Measurements from ENCODE around the gene PARM1. TPM values are rescaled to one million over a fixed set of nuclear protein-coding genes. Genes with fewer than 3 reads are reported as not detected.
"Not testable (repeated sequence)": the region's sequence is repeated elsewhere in the genome, so short reads cannot be mapped to it uniquely, and the experiment has no call there.

The PARM1 gene
- total and polyA plus RNA-seq, 2 donors from 2014 or later: 42.9 to 62.3 TPM

GRCh38 chr4:74983253-74983635 lies 50.3 kb downstream of the PARM1 start:
- Histone ChIP-seq H3K4me3 (ENCODE audit: low read length in 3 of 3) (no peak overlapping the region), H3K36me3 (ENCODE audit: control insufficient read depth in 2 of 3, insufficient read depth in 3 of 3, low read length in 3 of 3) (no peaks in the 10 kb centered on the region), H3K4me1 (ENCODE audit: control insufficient read depth in 2 of 3, insufficient read depth in 2 of 3, low read depth in 1 of 3, low read length in 3 of 3) (no peaks in the 10 kb centered on the region), H3K9ac (ENCODE audit: low read length in 3 of 3) (no peak overlapping the region), H3K27me3 (ENCODE audit: control insufficient read depth, insufficient read depth, low read length) (no peaks in the 10 kb centered on the region), H3K9me3 (ENCODE audit: control insufficient read depth in 2 of 3, insufficient read depth in 1 of 3, low read length in 3 of 3) (no peaks in the 10 kb centered on the region), H3K27ac (ENCODE audit: low read depth in 2 of 2, low read length in 2 of 2) (no peak overlapping the region)
- FAIRE-seq: no peak
- no peak for TF ChIP-seq CTCF (IDR thresholded peaks at IDR 0.05; ENCODE audit: borderline replicate concordance, extremely low read depth, insufficient read depth)
- no peak for DNase-seq
- intact Hi-C loops (cut with DNase I): no loop called here

- H3K27ac ChIP-seq (ENCODE audit: low read depth in 2 of 2, low read length in 2 of 2): no peak overlapping the region
- peaks cover 0 to 3% (median 0%) of the 10 kb centered on the region in 3 donors for H3K4me1 ChIP-seq (ENCODE audit: control insufficient read depth in 2 of 3, insufficient read depth in 2 of 3, low read depth in 1 of 3, low read length in 3 of 3)
- DNase-seq: no peak
- intact Hi-C loops (cut with DNase I): no loop called here
- no peak for TF ChIP-seq CTCF (IDR thresholded peaks at IDR 0.05; ENCODE audit: borderline replicate concordance, extremely low read depth, insufficient read depth)
- FAIRE-seq: no peak
- no peak overlapping the region for H3K4me3 ChIP-seq (ENCODE audit: low read length in 3 of 3)
- no peak overlapping the region for H3K9ac ChIP-seq (ENCODE audit: low read length in 3 of 3)
- H3K36me3 ChIP-seq (ENCODE audit: control insufficient read depth in 2 of 3, insufficient read depth in 3 of 3, low read length in 3 of 3): no peaks in the 10 kb centered on the region
- H3K27me3 ChIP-seq (ENCODE audit: control insufficient read depth, insufficient read depth, low read length): no peaks in the 10 kb centered on the region
- no peaks in the 10 kb centered on the region for H3K9me3 ChIP-seq (ENCODE audit: control insufficient read depth in 2 of 3, insufficient read depth in 1 of 3, low read length in 3 of 3)
These were observed 57.5 kb downstream of the PARM1 start for GRCh38 chr4:74990276-74990875.

DNA sequence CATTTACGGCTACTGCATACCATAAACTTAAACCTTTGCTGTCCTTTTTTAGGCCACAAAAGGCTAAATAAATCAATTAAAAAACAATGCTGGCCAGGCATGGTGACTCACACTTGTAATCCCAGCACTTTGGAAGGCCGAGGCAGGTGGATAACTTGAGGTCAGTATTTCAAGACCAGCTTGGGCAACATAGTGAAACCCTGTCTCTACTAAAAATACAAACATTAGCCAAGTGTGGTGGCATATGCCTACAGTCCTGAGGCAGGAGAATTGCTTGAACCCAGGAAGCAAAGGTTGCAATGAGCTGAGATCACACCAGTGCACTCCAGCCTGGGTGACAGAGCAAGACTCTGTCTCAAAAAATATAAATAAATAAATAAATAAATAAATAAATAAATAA lies 61.5 kb downstream of the PARM1 start:
- H3K4me1 ChIP-seq (ENCODE audit: control insufficient read depth in 2 of 3, insufficient read depth in 2 of 3, low read depth in 1 of 3, low read length in 3 of 3); H3K27me3 ChIP-seq (ENCODE audit: control insufficient read depth, insufficient read depth, low read length); H3K36me3 ChIP-seq (ENCODE audit: control insufficient read depth in 2 of 3, insufficient read depth in 3 of 3, low read length in 3 of 3); H3K9me3 ChIP-seq (ENCODE audit: control insufficient read depth in 2 of 3, insufficient read depth in 1 of 3, low read length in 3 of 3); H3K9ac ChIP-seq (ENCODE audit: low read length in 3 of 3); FAIRE-seq; H3K4me3 ChIP-seq (ENCODE audit: low read length in 3 of 3); H3K27ac ChIP-seq (ENCODE audit: low read depth in 2 of 2, low read length in 2 of 2); intact Hi-C loops (cut with DNase I); DNase-seq: not testable (repeated sequence)

DNA sequence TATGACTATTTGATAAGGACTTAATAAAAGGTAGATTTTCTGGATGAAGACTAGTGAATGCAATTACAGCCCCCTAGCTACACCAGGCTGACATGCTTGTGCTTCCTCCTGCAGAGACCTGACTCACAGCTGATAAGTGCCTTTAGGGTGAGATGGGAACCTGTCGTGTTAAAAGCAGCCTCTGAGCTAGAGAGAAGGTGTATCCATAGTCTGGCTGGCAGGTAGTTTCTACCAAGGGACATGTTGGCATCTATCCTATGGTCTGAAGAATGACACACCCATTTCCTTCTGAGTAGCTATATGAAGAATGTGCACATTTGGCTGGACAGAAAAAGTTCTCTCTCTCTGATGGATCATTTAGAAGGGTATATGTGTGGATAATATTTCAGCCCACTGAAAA lies 64.1 kb downstream of the PARM1 start:
- Histone ChIP-seq H3K4me3 (ENCODE audit: low read length in 3 of 3) (no peak overlapping the region), H3K36me3 (ENCODE audit: control insufficient read depth in 2 of 3, insufficient read depth in 3 of 3, low read length in 3 of 3) (no peaks in the 10 kb centered on the region), H3K9ac (ENCODE audit: low read length in 3 of 3) (no peak overlapping the region), H3K9me3 (ENCODE audit: control insufficient read depth in 2 of 3, insufficient read depth in 1 of 3, low read length in 3 of 3) (no peaks in the 10 kb centered on the region), H3K4me1 (ENCODE audit: control insufficient read depth in 2 of 3, insufficient read depth in 2 of 3, low read depth in 1 of 3, low read length in 3 of 3) (no peaks in the 10 kb centered on the region), H3K27me3 (ENCODE audit: control insufficient read depth, insufficient read depth, low read length) (no peaks in the 10 kb centered on the region), H3K27ac (ENCODE audit: low read depth in 2 of 2, low read length in 2 of 2) (no peak overlapping the region)
- DNase-seq: no peak
- no peak for FAIRE-seq
- intact Hi-C loops (cut with DNase I): no loop called here
- no peak for TF ChIP-seq CTCF (IDR thresholded peaks at IDR 0.05; ENCODE audit: borderline replicate concordance, extremely low read depth, insufficient read depth)

Measured in kidney (tissue), 14 donors.